Measurements from ENCODE around the gene ZNF277.

Gene ZNF277

DNA sequence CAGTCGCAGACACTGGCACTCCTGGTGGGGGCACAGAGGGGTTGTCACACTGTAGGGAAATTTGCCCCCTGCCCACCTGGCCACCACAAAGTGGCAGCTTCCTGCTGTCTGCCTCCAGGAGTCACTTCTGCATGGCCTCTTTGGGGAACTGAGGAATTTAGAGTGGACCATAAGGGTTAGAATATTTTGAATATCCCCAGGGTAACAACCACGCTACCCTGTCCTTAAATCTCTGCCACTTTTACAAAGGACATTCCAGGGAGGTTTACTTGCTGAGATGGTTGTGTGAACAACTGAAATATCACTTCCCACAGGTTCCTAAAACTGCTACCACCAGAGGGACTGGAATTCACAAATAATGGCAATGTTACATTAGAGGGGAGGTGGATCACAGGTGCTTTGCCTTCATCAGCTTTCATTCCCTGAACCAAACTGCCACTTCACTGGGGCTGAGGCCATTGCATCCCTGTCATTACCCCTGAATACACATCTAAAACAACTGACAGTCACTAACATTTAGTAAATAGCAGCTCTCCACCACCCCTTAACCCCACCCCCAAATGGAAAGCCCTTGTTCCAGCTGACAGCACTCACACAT is 155.7 kb downstream of the ZNF277 start:
- H4K20me1 ChIP-seq (ENCODE audit: low read depth, low read length), result no peaks in the 10 kb centered on the region
- no peaks in the 10 kb centered on the region for H3K9me2 ChIP-seq (replicated peaks; ENCODE audit: insufficient read depth, low read length)
- no peaks in the 10 kb centered on the region for H3F3A ChIP-seq (ENCODE audit: insufficient read depth)
- no peak overlapping the region for H3K9ac ChIP-seq (ENCODE audit: low read length)
- H2AFZ ChIP-seq (ENCODE audit: low read depth, low read length, severe bottlenecking), result no peak overlapping the region
- no peaks in the 10 kb centered on the region for H3K9me3 ChIP-seq (ENCODE audit: insufficient read depth, low read length)
- TF ChIP-seq EZH2phosphoT487 (conservative IDR thresholded peaks at IDR 0.05; ENCODE audit: low read length), result no peak
- no peak for TF ChIP-seq CTCF (IDR thresholded peaks at IDR 0.05; ENCODE audit: insufficient read depth, low read length, poor library complexity, severe bottlenecking)
- no peak overlapping the region for H3K4me3 ChIP-seq (ENCODE audit: insufficient read depth, low read length, poor library complexity, severe bottlenecking)
- H3K27me3 ChIP-seq (ENCODE audit: low read length), result no peaks in the 10 kb centered on the region
- no peaks in the 10 kb centered on the region for H3K36me3 ChIP-seq (ENCODE audit: low read length)
- no peaks in the 10 kb centered on the region for H3K79me2 ChIP-seq (ENCODE audit: insufficient read depth, low read length)
- no peak overlapping the region for H3K27ac ChIP-seq (ENCODE audit: low read depth, low read length)
- no peak overlapping the region for H3K4me2 ChIP-seq (ENCODE audit: low read depth, low read length, poor library complexity, severe bottlenecking)

- H3K4me2 ChIP-seq (ENCODE audit: low read depth, low read length, poor library complexity, severe bottlenecking), result no peak overlapping the region
- TF ChIP-seq CTCF (IDR thresholded peaks at IDR 0.05; ENCODE audit: insufficient read depth, low read length, poor library complexity, severe bottlenecking) (no peak), EZH2phosphoT487 (conservative IDR thresholded peaks at IDR 0.05; ENCODE audit: low read length) (no peak)
- H3K9ac ChIP-seq (ENCODE audit: low read length), result no peak overlapping the region
- H3F3A ChIP-seq (ENCODE audit: insufficient read depth), result no peaks in the 10 kb centered on the region
- no peaks in the 10 kb centered on the region for H3K79me2 ChIP-seq (ENCODE audit: insufficient read depth, low read length)
- H3K9me2 ChIP-seq (replicated peaks; ENCODE audit: insufficient read depth, low read length), result no peaks in the 10 kb centered on the region
- no peak overlapping the region for H3K27ac ChIP-seq (ENCODE audit: low read depth, low read length)
- no peak overlapping the region for H3K4me3 ChIP-seq (ENCODE audit: insufficient read depth, low read length, poor library complexity, severe bottlenecking)
- H3K9me3 ChIP-seq (ENCODE audit: insufficient read depth, low read length), result no peaks in the 10 kb centered on the region
- no peaks in the 10 kb centered on the region for H3K36me3 ChIP-seq (ENCODE audit: low read length)
- no peak overlapping the region for H2AFZ ChIP-seq (ENCODE audit: low read depth, low read length, severe bottlenecking)
- no peaks in the 10 kb centered on the region for H4K20me1 ChIP-seq (ENCODE audit: low read depth, low read length)
- no peaks in the 10 kb centered on the region for H3K27me3 ChIP-seq (ENCODE audit: low read length)
Observed at GRCh38 chr7:112362731-112363131, 156.2 kb downstream of the ZNF277 start.

DNA sequence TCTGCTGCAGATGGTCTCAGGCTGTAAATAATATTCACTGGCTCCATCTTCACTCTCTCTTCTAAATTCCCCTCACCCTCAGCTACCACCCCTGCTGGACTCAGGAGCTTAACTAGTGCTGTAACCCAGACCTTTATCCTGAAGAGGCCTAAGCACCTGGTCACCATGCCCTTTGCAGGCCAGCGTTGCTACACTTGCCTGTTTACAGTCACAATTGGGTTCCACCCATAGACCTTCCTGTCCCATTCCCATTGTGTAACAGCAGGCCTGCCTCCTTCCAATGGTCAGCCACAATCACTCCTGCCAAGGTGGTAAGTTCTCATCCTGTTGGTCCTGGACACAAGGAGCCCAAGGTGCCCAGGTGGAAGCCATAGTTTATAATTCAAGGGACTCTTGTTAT is 157.9 kb downstream of the ZNF277 start:
- no peak overlapping the region for H2AFZ ChIP-seq (ENCODE audit: low read depth, low read length, severe bottlenecking)
- no peaks in the 10 kb centered on the region for H3K27me3 ChIP-seq (ENCODE audit: low read length)
- no peak for TF ChIP-seq CTCF (IDR thresholded peaks at IDR 0.05; ENCODE audit: insufficient read depth, low read length, poor library complexity, severe bottlenecking)
- TF ChIP-seq EZH2phosphoT487 (conservative IDR thresholded peaks at IDR 0.05; ENCODE audit: low read length), result no peak
- H3K36me3 ChIP-seq (ENCODE audit: low read length), result no peaks in the 10 kb centered on the region
- H3F3A ChIP-seq (ENCODE audit: insufficient read depth), result no peaks in the 10 kb centered on the region
- no peaks in the 10 kb centered on the region for H3K79me2 ChIP-seq (ENCODE audit: insufficient read depth, low read length)
- H3K4me3 ChIP-seq (ENCODE audit: insufficient read depth, low read length, poor library complexity, severe bottlenecking), result no peak overlapping the region
- H4K20me1 ChIP-seq (ENCODE audit: low read depth, low read length), result no peaks in the 10 kb centered on the region
- H3K4me2 ChIP-seq (ENCODE audit: low read depth, low read length, poor library complexity, severe bottlenecking), result no peak overlapping the region
- H3K27ac ChIP-seq (ENCODE audit: low read depth, low read length), result no peak overlapping the region
- no peaks in the 10 kb centered on the region for H3K9me2 ChIP-seq (replicated peaks; ENCODE audit: insufficient read depth, low read length)
- no peak overlapping the region for H3K9ac ChIP-seq (ENCODE audit: low read length)
- no peaks in the 10 kb centered on the region for H3K9me3 ChIP-seq (ENCODE audit: insufficient read depth, low read length)
